Measurements from ENCODE around the gene TSPOAP1.

DNA sequence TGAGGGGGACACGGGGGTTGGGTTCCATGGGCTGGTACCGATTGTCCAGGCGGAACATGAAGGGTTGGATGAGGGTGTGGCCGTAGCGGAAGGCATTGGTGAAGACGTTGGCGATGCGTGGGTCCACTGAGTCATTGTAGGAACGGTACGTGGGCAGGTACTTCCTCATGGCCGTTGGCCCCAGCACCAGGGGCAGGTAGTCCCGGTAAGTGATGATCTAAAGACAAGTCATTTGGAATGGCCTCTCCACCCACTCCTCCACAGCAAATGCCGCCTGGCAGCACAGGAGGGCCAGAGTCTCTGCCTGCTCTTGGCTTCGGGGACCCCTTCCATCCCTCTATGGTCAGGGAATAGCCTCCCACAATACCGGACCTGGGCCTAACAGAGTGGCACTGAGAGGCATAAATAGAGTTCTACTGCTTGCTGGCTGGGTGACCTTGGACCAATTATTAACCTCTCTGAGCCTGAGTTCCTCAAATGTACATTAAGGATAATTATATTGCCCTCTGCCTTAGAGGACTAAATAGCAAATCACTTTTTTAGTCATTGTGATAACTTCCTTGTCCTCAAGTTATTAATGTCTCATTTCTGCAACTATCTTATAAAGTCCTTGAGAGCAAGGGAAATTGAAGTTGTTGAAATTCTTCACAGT, 55.0 kb downstream of the TSPOAP1 start:
- TF ChIP-seq POLR2A (IDR thresholded peaks at IDR 0.05; ENCODE audit: low read depth, low read length) (no peak), CTCF (conservative IDR thresholded peaks at IDR 0.05; ENCODE audit: low read depth, low read length) (no peak), FOS (IDR thresholded peaks at IDR 0.05; ENCODE audit: low read depth, low read length) (no peak), RAD21 (IDR thresholded peaks at IDR 0.05; ENCODE audit: low read length) (no peak), NFE2L2 (IDR thresholded peaks at IDR 0.05; ENCODE audit: low read depth, low read length) (no peak), MAZ (IDR thresholded peaks at IDR 0.05; ENCODE audit: borderline replicate concordance, low read depth, low read length) (no peak), MXI1 (IDR thresholded peaks at IDR 0.05; ENCODE audit: borderline replicate concordance, low read depth, low read length) (no peak), MAFK (IDR thresholded peaks at IDR 0.05; ENCODE audit: low read depth, low read length) (no peak), RFX5 (IDR thresholded peaks at IDR 0.05; ENCODE audit: low read depth, low read length) (no peak), SMC3 (IDR thresholded peaks at IDR 0.05; ENCODE audit: low read depth, low read length) (no peak), CEBPB (IDR thresholded peaks at IDR 0.05; ENCODE audit: low read depth, low read length) (no peak)
- TF ChIP-seq, protein P1, sequence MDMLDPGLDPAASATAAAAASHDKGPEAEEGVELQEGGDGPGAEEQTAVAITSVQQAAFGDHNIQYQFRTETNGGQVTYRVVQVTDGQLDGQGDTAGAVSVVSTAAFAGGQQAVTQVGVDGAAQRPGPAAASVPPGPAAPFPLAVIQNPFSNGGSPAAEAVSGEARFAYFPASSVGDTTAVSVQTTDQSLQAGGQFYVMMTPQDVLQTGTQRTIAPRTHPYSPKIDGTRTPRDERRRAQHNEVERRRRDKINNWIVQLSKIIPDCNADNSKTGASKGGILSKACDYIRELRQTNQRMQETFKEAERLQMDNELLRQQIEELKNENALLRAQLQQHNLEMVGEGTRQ (IDR thresholded peaks at IDR 0.05; ENCODE audit: low read depth, low read length) = no peak
- TF ChIP-seq, protein P2, sequence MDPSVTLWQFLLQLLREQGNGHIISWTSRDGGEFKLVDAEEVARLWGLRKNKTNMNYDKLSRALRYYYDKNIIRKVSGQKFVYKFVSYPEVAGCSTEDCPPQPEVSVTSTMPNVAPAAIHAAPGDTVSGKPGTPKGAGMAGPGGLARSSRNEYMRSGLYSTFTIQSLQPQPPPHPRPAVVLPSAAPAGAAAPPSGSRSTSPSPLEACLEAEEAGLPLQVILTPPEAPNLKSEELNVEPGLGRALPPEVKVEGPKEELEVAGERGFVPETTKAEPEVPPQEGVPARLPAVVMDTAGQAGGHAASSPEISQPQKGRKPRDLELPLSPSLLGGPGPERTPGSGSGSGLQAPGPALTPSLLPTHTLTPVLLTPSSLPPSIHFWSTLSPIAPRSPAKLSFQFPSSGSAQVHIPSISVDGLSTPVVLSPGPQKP (IDR thresholded peaks at IDR 0.05; ENCODE audit: borderline replicate concordance, low read depth, low read length) = no peak

All from IMR-90 (cell line).